Stimulated activated CD4-positive, alpha-beta T cell treated with anti-CD3 and anti-CD28 coated beads, TNF-alpha, amount 100 ng/mL, for 4 hours (primary cell): ENCODE results near the gene MCM10.
"Not testable (repeated sequence)": the region's sequence is repeated elsewhere in the genome, so short reads cannot be mapped to it uniquely, and the experiment has no call there.

Experiments used
- DNase-seq, 3 experiments: peaks; one replicate each; pipeline ENCODE4 v3.0.0-alpha.2; 2020; ENCODE audit warnings: low read depth in 3 of 3

The MCM10 gene

GRCh38 chr10:13160934-13161856 is at the start of gene MCM10:
MCM10 (plus strand) TSS chr10:13161558; CDS start chr10:13164203, 2,645 bp downstream.
- DNase-seq, result peak; percentile 92 to 94 (median 93)

DNA sequence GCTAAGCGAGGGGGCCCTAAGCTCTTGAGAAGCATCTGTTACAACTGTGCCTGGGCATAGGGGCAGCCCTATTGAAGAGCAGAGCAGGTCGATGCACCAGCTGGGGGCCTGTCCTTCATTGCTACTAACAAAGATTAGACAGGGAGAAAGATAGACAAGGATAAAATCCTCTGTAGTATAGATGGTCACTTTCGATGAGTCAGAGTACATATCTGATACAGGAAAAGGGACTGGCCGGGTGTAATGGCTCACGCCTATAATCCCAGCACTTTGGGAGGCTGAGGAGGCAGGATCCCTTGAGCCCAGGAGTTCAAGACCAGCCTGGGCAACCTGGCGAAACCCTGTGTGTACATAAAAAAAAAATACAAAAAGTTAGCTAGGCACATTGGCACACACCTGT is 47.8 kb upstream of the MCM10 start:
- no peak for DNase-seq

DNA sequence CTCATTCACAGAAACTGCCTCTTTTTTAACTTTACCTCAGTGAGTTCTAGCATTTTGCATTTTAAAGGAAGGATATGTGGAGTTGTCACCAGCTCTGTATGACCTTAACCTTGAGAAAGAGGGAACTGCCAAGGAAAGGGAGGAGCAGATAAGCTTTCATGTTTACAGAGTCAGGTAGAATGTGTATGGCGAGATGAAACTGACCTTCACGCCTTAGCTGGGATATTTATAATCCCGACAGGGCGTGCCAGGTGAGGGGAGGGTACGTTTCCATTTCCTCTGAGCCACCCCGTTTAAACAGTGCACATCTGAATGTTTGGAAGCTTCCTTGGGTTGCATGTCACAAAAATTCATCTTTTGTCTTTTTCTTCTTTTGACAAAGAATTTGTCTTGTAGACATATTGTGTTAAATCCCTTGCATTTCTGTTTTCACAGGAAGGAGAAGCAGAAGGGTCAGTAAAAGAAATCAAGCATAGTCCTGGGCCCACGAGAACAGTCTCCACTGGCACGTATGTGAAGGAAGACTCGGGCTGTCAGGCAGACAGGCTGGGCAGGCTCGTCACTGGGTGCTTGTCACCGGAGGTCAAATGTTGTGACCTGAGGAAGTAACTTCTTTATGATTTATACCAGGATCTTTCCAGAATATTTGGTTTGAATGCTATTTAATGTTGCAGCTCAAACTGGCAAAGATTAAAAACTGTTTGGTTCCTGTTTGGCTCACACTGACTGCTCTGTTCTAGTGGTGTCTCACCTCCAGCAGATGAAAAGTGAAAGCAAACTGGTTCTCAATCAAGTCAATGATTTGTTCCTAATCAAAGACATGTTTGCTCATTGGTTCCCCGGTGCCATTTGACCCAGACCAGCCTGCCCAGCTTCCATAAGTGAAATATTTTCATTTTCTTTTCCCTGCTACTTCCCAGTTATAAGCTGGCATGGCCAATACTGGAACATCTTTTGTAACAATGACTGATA is 45.2 kb upstream of the MCM10 start:
- no peak for DNase-seq

DNA sequence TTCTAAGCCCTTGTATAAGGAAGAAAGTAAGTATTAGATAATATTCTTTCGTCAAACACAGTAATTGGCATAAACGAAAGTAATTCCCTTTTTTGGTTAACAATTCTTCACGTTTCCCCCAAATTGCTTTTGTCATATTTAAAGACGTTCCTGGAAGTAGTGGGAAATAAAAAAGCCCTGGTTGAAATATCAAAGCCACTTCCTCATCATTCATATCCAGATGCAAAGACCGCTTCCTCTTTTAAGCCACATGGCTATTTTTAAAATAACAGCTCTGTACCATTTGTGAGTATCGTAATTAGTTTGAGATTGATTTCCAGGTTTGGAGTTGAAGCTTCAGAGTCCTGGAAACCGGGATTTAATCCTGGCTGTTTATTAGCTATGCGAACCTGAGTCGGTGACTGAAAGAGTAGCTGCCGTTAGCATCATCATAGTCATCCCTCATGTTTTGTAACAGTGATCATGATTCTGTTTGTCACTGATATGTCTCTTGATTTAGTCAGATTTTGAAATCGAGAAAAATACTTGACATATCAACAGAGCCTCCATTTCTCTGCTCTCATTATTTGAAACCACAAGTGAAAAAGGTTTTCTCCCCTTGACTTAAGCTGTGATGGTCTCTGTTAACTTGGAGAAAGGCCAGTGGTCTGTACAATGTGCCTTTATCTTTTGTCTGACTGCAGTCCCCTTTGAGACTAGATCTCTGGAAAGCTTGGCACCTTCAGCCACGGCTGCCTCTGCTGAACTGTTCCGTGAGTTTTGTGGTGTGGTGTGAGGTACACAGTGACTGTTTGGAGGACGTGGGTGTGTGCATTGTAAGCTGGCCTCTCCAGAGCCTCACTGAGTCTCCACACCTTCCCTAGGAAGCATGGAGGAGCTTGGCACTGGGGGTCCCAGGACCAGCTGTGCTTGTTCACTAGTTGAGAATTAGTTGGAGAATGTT is 43.2 kb upstream of the MCM10 start:
- DNase-seq, result no peak

DNA sequence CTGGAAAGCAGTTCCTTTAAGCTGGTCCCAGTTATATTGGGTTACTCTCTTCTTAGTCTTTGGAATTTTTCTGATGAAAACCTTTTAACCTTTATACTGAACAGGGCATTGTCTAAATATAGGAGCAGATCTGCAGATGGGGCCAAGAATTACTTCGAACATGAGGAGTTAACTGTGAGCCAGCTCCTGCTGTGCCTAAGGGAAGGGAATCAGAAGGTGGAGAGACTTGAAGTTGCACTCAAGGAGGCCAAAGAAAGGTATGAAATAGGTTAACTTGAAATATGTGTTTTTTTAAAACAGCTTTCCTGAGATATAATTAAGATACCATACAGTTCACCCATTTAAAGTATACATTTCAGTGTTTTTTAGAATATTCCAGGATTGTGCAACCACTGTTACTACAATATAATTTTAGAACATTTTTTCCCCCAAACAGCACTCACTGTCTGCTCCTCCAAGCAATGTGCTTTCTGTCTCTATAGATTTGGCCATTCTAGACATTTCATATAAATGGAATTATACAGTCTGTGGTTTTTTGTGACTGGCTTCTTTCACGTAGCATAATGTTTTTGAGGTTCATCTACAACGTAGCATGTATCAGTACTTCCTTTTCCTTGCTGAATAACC is 42.5 kb upstream of the MCM10 start:
- DNase-seq, result no peak

DNA sequence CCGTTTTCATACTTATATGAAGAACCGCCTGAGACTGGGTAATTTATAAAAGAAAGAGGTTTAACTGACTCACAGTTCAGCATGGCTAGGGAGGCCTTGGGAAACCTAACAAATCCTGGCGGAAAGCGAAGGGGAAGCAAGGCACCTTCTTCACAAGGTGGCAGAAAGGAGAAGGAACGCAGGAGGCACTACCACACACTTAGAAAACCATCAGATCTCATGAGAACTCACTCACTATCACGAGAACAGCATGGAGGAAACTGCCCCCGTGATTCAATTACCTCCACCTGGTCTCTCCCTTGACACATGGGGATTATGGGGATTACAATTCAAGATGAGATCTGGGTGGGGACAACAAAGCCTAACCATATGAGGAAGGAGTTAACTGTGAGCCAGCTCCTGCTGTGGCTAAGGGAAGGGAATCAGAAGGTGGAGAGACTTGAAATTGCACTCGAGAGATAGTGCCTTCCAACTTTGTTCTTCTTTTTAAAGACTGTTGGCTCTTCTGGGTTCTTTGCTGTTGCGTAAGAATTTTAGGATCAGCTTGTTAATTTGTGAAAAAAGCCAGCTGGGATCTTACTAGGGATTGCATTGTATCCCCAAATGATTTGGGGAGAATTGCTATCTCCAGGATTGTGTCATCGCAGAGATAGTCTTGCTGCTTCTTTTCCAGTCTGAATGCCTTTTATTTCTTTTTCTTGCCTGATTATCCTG is 40.4 kb upstream of the MCM10 start:
- DNase-seq, result no peak

GRCh38 chr10:13121500-13121854 is 39.9 kb upstream of the MCM10 start:
- DNase-seq, result no peak

- no peak for DNase-seq
Measured at GRCh38 chr10:13136651-13137050, 24.7 kb upstream of the MCM10 start.

DNA sequence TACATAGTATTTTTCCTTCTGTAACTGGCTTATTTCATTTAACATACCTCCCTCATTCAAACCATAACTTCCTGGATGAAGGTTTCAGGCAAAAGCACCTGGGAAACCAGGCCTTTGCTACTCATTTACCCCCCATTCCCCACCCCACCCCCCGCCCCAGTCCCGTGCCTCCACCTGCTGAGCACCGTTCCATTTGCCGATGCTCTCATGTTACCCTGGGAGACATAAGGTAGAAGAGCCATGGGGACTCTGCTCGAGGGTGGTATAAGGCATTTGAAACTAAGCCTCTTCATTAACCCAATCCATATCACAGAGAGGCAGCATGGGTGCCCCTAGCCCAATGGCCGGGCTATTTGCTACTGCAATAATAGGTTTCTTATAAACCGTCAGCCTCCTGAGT is 22.2 kb upstream of the MCM10 start:
- no peak for DNase-seq

DNA sequence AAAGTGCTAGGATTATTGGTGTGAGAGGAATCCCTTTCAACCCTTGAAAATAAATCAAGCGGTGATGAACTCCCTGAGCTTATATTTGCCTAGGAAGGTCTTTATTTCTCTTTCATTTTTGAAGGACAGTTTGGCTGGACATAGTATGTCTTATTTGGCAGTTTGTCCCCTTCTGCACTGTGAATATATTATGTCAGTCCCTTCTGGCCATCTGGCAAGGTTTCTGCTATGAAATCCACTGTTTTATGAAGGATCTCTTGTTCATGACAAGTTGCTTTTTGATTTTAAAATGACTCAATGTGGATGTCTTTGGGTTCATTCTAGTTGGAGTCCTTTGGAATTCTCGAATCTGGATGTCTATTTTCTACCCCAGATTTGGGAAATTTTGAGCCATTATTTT is 21.7 kb upstream of the MCM10 start:
- DNase-seq, result no peak

DNA sequence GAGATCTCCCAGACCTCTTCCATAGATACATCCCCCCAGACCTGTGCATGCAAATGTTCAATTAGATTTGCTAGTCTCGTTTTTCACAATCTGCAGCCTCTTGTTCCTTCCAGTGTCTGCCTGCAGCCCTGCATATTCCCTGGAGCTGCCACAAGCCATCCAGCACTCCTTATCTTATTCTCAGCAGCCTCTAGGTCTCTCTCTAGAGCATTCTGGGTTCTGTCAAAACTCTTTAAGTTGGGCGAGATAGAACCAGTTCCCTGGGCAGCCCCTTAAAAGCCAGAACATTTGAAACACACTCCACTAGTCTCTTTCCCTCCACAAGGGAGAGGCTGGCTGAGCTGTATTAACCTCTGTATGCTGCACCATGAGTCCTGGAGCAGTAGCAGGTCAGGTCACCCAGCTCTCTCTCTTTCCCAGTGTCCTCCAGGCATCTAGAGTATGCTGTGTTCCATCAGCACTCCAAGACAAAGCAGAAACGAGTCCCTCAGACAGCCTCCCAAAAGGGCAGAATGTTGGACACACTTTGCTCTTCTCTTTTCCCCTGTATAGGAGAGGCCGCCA is 20.6 kb upstream of the MCM10 start:
- no peak for DNase-seq

DNA sequence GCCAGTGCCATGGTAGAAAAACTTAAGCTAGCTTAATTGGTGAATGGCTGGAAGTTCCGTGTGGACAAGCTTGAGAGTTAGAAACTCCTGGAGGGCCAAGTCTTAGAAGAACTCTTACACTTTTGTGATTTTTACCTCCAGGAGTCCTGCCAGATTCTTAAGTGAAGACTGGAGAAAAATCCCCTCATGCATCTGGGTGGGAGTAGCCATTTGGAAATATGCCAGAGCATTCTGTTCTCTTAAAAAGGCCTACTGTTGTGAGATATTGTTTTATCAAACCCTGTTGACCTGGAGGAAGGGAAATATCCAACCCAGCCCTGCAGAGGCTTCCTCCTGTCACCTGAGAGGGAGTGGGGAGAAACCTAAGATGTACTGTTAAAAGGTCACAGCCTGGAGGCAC is 17.6 kb upstream of the MCM10 start:
- DNase-seq, result no peak

- DNase-seq, result no peak
Measured at GRCh38 chr10:13144814-13145213, 16.5 kb upstream of the MCM10 start.

DNA sequence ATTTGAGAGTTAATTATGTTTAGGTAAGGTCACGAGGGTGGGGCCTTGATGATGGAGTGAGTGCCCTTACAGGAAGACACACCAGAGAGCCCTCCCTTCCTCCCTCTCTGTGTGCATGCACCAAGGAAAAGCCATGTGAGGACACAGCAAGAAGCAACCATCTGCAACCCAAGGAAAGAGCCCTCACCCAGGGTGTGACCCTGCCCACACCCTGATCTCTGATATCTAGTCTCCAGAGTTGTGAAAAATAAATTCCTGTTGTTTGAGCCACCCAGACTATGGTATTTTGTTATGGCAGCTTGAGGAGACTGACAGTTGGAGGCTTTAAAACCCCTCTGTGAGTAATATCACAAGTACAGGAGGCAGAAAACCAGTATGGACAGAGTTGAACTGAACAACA is 15.0 kb upstream of the MCM10 start:
- DNase-seq, result no peak

DNA sequence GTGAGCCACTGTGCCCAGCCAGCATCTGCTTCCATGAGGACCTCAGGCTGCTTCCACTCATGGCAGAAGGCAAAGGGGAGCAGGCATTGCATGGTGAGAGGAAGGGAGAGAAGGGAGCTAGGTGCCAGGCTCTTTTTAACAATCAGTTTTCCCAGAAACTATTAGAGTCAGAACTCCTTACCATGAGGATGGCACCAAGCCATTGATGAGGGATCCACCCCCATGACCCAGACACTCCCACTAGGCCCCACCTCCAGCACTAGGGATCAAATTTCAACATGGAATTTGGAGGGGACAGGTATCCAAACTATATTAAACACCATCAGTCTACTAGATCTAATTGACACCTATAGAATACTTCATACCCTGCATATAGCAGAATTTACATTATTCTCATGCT is 14.2 kb upstream of the MCM10 start:
- DNase-seq, result no peak

DNA sequence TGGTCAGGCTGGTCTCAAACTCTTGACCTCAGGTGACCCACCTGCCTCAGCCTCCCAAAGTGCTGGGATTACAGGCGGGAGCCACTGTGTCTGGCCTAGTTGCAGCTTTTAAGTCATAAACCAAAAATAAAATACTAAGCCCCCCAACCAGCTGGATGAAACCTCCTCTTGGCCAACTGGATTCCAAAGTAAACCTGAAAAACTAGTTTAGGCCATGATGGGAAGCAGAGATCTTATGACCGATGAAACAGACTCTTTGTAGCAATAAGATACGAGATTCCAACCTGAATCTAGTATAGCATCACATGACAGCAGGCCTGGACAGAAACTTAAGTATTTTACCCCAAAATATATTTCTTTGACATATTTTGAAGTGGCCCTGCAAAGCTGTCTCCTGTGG is 9.1 kb upstream of the MCM10 start:
- no peak for DNase-seq

GRCh38 chr10:13155860-13156259 is 5.5 kb upstream of the MCM10 start:
- not testable (repeated sequence) for DNase-seq

DNA sequence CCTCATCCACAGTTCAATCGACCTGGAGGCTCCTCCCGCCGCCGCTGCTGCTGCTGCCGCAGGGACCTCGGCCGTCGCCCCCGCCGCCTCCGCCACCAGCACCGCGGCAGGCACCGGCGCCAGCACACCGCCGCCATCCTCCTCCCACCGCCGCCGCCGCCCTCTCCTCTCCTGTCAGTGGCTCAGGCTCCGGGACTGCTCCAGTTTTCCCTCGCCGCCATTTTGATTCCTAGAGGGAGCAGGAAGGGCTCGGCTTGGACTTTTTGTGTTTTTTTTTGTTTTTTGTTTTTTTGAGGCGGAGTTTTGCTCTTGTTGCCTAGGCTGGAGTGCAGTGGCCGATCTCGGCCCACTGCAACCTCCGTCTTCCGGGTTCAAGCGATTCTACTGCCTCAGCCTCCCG is 3.0 kb upstream of the MCM10 start:
- peak in 1 of 3 experiments; percentile 4 for DNase-seq

- no peak for DNase-seq
Measured at GRCh38 chr10:13161857-13162271, 506 bp downstream of the MCM10 start.

DNA sequence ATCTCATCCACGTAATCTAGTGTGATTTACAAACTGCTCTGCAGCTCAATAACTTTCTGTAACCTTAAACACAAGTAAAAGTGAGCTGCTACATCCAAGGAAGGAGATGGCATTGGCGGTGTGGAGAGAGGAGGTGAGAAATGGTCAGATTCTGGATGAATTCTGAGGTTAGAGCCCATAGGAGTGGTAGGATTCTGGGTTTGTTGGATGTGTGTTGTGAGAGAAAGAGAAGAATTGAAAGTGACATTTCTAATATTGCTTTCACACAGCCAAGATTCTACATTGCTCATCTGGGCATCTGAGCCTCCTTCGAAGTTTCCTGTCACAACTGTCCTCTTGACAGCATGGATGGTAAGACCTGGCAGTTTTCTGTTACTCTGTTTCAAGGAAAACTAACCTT is 2.5 kb downstream of the MCM10 start:
- no peak for DNase-seq
